Body of pancreas (tissue), 4 donors: ENCODE results near the gene RAD51B. TPM values are rescaled to one million over a fixed set of nuclear protein-coding genes. Genes with fewer than 3 reads are reported as not detected.

Source experiments
- ATAC-seq: fragments of 150-250 bp; one replicate; pipeline ENCODE4 v1.9.1; 2016
- DNase-seq, 4 donors: peaks; one replicate each; pipeline ENCODE4 v3.0.0-alpha.2; 2019
- H3K27ac ChIP-seq, 4 donors: fragments of 200-600 bp; sonication (generic); 1 replicate in 3 of 4; 2 replicates in 1 of 4; pipeline versions ENCODE4 v1.5.1 to v1.6.1; 2016 to 2019; ENCODE audit warnings: mild to moderate bottlenecking in 1 of 4, mixed read lengths in 1 of 4, moderate library complexity in 1 of 4
- H3K27me3 ChIP-seq, 2 donors: fragments of 200-600 bp; sonication (generic); one replicate each; pipeline ENCODE4 v1.6.0; 2016; ENCODE audit warnings: mild to moderate bottlenecking in 1 of 2
- H3K36me3 ChIP-seq, 2 donors: fragments of 200-600 bp; sonication (generic); replicated peaks in 1 of 2; 2 replicates each; pipeline ENCODE4 v1.5.1; 2016; ENCODE audit warnings: low read depth in 2 of 2; ENCODE audit not compliant: insufficient read depth in 1 of 2
- H3K4me1 ChIP-seq: fragments of 200-600 bp; sonication (generic); one replicate; pipeline ENCODE4 v1.6.0; 2016
- H3K4me3 ChIP-seq, 2 donors: fragments of 200-600 bp; sonication (generic); 1 replicate in 1 of 2; 2 replicates in 1 of 2; pipeline ENCODE4 v1.5.1; 2016 to 2019
- H3K9me3 ChIP-seq, 3 donors: fragments of 200-600 bp; sonication (generic); 1 replicate in 2 of 3; 2 replicates in 1 of 3; pipeline ENCODE4 v1.5.1; 2016
- CTCF ChIP-seq, 7 experiments: fragments of 450-650 bp in 4 of 7; fragments of 200-600 bp in 3 of 7; sonication (generic) in 3 of 7; IDR thresholded peaks; one replicate each; pipeline ENCODE4 v1.5.1; 2016 to 2019; ENCODE audit warnings: antibody characterized with exemption in 7 of 7
- POLR2A ChIP-seq, 3 donors: fragments of 450-650 bp; IDR thresholded peaks; one replicate each; pipeline ENCODE4 v1.6.1; 2016; ENCODE audit warnings: antibody characterized with exemption in 3 of 3, mild to moderate bottlenecking in 2 of 3
- WGBS, 2 donors: methylation state at CpG; one replicate each; pipeline ENCODE4 v1.1.5; 2017; 5-methylcytosine and 5-hydroxymethylcytosine counted together
- intact Hi-C: fragments of 100-400 bp; cut with DNase I; formaldehyde crosslinking; loops from one replicate; pipeline ENCODE4 v1.15.1; 2023
- total RNA-seq, 2 donors: library from RNA; depleted of rRNA; stranded (reverse); fragments of >200 nt; gene quantifications; one replicate each; pipeline ENCODE4 v1.1.0, GENCODE V29; 2016

RAD51B gene
- total RNA-seq, 2 donors from 2014 or later = 12.2 to 29.6 TPM

GRCh38 chr14:68652433-68652690 lies 832.8 kb downstream of the RAD51B start:
- Histone ChIP-seq H3K27me3 (no peaks in the 10 kb centered on the region), H3K4me3 (no peak overlapping the region), H3K9me3 (no peaks in the 10 kb centered on the region), H3K4me1 (peaks cover 35% of the 10 kb centered on the region), H3K36me3 (no peaks in the 10 kb centered on the region), H3K27ac (no peak overlapping the region)
- no peak for DNase-seq
- ATAC-seq = no peak
- WGBS, 2 donors = 88 to 92% methylated on average over 6 of the region's 6 CpGs
- TF ChIP-seq POLR2A (IDR thresholded peaks at IDR 0.05) (no peak), CTCF (IDR thresholded peaks at IDR 0.05) (no peak)
- intact Hi-C loops = no loop called here

GRCh38 chr14:68653108-68653507 lies 833.5 kb downstream of the RAD51B start:
- Histone ChIP-seq H3K4me3 (no peak overlapping the region), H3K27ac (no peak overlapping the region), H3K4me1 (peaks cover 35% of the 10 kb centered on the region), H3K9me3 (no peaks in the 10 kb centered on the region), H3K27me3 (no peaks in the 10 kb centered on the region), H3K36me3 (no peaks in the 10 kb centered on the region)
- WGBS, 2 donors = 90 to 92% methylated on average over 6 of the region's 6 CpGs
- no peak for DNase-seq
- TF ChIP-seq POLR2A (IDR thresholded peaks at IDR 0.05) = no peak
- no peak for TF ChIP-seq CTCF (IDR thresholded peaks at IDR 0.05)
- no peak for ATAC-seq
- intact Hi-C loops = no loop called here

GRCh38 chr14:68653804-68654203 lies 834.2 kb downstream of the RAD51B start:
- no peak overlapping the region for H3K27ac ChIP-seq
- H3K9me3 ChIP-seq = no peaks in the 10 kb centered on the region
- DNase-seq (no peak), ATAC-seq (no peak)
- no peak overlapping the region for H3K4me3 ChIP-seq
- WGBS, 2 donors = 87 to 96% methylated on average over 3 of the region's 3 CpGs
- intact Hi-C loops = no loop called here
- H3K36me3 ChIP-seq = no peaks in the 10 kb centered on the region
- peaks cover 35% of the 10 kb centered on the region for H3K4me1 ChIP-seq
- no peaks in the 10 kb centered on the region for H3K27me3 ChIP-seq
- TF ChIP-seq CTCF (IDR thresholded peaks at IDR 0.05) = no peak
- TF ChIP-seq POLR2A (IDR thresholded peaks at IDR 0.05) = no peak

GRCh38 chr14:68654471-68654941 lies 834.9 kb downstream of the RAD51B start:
- no peak for TF ChIP-seq POLR2A (IDR thresholded peaks at IDR 0.05)
- no peak for TF ChIP-seq CTCF (IDR thresholded peaks at IDR 0.05)
- intact Hi-C loops = no loop called here
- Histone ChIP-seq H3K4me3 (no peak overlapping the region), H3K9me3 (no peaks in the 10 kb centered on the region), H3K27ac (peak overlapping the region in 3 of 4 donors; percentile 44 to 71 (median 52)), H3K36me3 (no peaks in the 10 kb centered on the region), H3K27me3 (no peaks in the 10 kb centered on the region), H3K4me1 (peaks cover 40% of the 10 kb centered on the region)
- ATAC-seq = no peak
- 48 to 94% methylated on average over 4 to 9 of the region's 9 CpGs for WGBS, 2 donors
- no peak for DNase-seq

- Histone ChIP-seq H3K27ac (peak overlapping the region in 3 of 4 donors; percentile 44 to 71 (median 52)), H3K27me3 (no peaks in the 10 kb centered on the region), H3K4me3 (no peak overlapping the region), H3K9me3 (no peaks in the 10 kb centered on the region), H3K36me3 (no peaks in the 10 kb centered on the region), H3K4me1 (peaks cover 38% of the 10 kb centered on the region)
- TF ChIP-seq POLR2A (IDR thresholded peaks at IDR 0.05) = peak in 1 of 3 donors; percentile 4
- no peak for TF ChIP-seq CTCF (IDR thresholded peaks at IDR 0.05)
- ATAC-seq = peak; percentile 74
- 63 to 64% methylated on average over 15 to 19 of the region's 19 CpGs for WGBS, 2 donors
- DNase-seq = peak; percentile 41 to 79 (median 64)
- intact Hi-C loops = no loop called here
Observed at GRCh38 chr14:68655021-68655831, 835.6 kb downstream of the RAD51B start.
